ENCODE results near the gene TMEM244. TPM values are rescaled to one million over a fixed set of nuclear protein-coding genes. Genes with fewer than 3 reads are reported as not detected.

TMEM244 gene
- total and polyA plus RNA-seq, 4 experiments from 2014 or later: 0.87 to 1.2 (median 1.1) TPM; not detected in 1

Other genes starting within 250 kb of the TMEM244 start
- 1 to 10 TPM; 4.3 to 4.6 TPM for gene ARHGAP18, start 151.1 kb downstream of the TMEM244 start, total RNA-seq
- gene ARHGAP18, start 151.1 kb downstream of the TMEM244 start, polyA plus RNA-seq: 1 to 10 TPM; 2.3 to 3.6 TPM
- gene L3MBTL3, start 157.3 kb upstream of the TMEM244 start, total RNA-seq: 10 to 100 TPM; 39.5 to 44.1 TPM
- 1 to 10 TPM; 2.6 to 9.1 TPM for gene L3MBTL3, start 157.3 kb upstream of the TMEM244 start, polyA plus RNA-seq